NCI-H187 (cell line): Measurements from ENCODE around the gene GABRR2.

Experiments used
- DNase-seq, 2 experiments: peaks; one replicate each; lab custom pipeline; 2025; lab: John Stamatoyannopoulos, UW

The GABRR2 gene

GRCh38 chr6:89208551-89208950 is 106.5 kb downstream of the GABRR2 start:
- DNase-seq, result no peak
